Endothelial cell of umbilical vein (primary cell): ENCODE results near the gene CFAP161.

Experiments used
- EZH2 ChIP-seq: IDR thresholded peaks from 2 replicates; pipeline ENCODE4 v1.6.1; 2012; ENCODE audit warnings: borderline replicate concordance, low read depth, mild to moderate bottlenecking, moderate library complexity, low read length, inconsistent platforms; ENCODE audit not compliant: severe bottlenecking
- FOS ChIP-seq: IDR thresholded peaks from 2 replicates; pipeline ENCODE4 v1.6.1; 2011; ENCODE audit warnings: mild to moderate bottlenecking, low read length, moderate library complexity, borderline replicate concordance; ENCODE audit not compliant: insufficient read depth
- GATA2 ChIP-seq: IDR thresholded peaks from 2 replicates; pipeline ENCODE4 v1.7.0; 2011; ENCODE audit warnings: low read depth, mild to moderate bottlenecking, moderate library complexity, mixed read lengths, low read length; ENCODE audit not compliant: insufficient read length, insufficient read depth
- JUN ChIP-seq: IDR thresholded peaks from 2 replicates; pipeline ENCODE4 v1.6.1; 2011; ENCODE audit warnings: borderline replicate concordance, low read depth; ENCODE audit not compliant: insufficient read length, insufficient read depth
- MYC ChIP-seq: IDR thresholded peaks from one replicate; pipeline ENCODE4 v1.6.1; 2011; ENCODE audit warnings: mild to moderate bottlenecking, low read depth, low read length
- POLR2A ChIP-seq: IDR thresholded peaks from 2 replicates; pipeline ENCODE4 v1.6.1; 2012; ENCODE audit warnings: low read depth, mild to moderate bottlenecking, control low read depth, low read length
- POLR2AphosphoS5 ChIP-seq: IDR thresholded peaks from 2 replicates; pipeline ENCODE4 v1.6.1; 2012; ENCODE audit warnings: low read depth, mild to moderate bottlenecking, control low read depth, low read length, moderate library complexity; ENCODE audit not compliant: insufficient read depth
- TF ChIP-seq, protein P1 (sequence below), 2 donors: IDR thresholded peaks; 1 replicate in 1 of 2; 2 replicates in 1 of 2; pipeline ENCODE4 v1.5.1; 2011; ENCODE audit warnings: low read length in 2 of 2, mild to moderate bottlenecking in 2 of 2, moderate library complexity in 2 of 2, control low read depth in 1 of 2, inconsistent platforms in 1 of 2, low read depth in 1 of 2; ENCODE audit not compliant: insufficient read depth in 1 of 2; ENCODE audit errors: extremely low read depth in 1 of 2
- TF ChIP-seq, protein P2 (sequence below): IDR thresholded peaks from 2 replicates; pipeline ENCODE4 v1.6.1; 2011; ENCODE audit not compliant: insufficient read depth, insufficient read length

DNA sequence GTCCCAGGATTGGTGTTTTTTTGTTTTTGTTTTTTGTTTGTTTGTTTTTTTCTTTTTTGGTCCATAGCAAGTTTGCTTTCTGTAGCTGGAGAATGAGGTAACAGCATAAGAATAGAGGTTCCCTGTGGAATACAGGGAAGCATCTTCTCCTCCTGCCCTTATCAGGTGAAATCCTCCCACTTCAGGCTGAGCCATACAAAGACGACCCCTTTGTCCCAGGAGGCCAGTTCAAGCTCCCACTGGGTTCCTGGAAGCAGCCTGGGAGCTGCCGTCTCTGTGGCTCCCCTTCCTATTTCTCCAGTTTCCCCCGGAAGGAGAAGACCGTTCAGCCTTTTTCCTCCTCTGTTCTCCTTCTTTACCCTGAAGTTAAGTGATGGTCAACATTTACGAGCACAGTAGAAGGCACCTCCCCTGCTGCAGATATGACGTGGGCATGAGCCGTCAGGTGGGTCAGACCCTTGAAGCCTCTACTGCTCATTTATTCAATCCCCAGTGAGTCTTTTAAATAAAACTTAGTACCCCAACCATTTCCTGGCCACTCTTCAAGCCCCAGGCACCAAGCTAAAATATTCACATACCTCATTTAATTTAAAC lies 63.7 kb downstream of the CFAP161 start:
- TF ChIP-seq POLR2A (no peak), POLR2AphosphoS5 (no peak), EZH2 (no peak), MYC (no peak), FOS (no peak), GATA2 (no peak), JUN (no peak)
- TF ChIP-seq, protein P1, sequence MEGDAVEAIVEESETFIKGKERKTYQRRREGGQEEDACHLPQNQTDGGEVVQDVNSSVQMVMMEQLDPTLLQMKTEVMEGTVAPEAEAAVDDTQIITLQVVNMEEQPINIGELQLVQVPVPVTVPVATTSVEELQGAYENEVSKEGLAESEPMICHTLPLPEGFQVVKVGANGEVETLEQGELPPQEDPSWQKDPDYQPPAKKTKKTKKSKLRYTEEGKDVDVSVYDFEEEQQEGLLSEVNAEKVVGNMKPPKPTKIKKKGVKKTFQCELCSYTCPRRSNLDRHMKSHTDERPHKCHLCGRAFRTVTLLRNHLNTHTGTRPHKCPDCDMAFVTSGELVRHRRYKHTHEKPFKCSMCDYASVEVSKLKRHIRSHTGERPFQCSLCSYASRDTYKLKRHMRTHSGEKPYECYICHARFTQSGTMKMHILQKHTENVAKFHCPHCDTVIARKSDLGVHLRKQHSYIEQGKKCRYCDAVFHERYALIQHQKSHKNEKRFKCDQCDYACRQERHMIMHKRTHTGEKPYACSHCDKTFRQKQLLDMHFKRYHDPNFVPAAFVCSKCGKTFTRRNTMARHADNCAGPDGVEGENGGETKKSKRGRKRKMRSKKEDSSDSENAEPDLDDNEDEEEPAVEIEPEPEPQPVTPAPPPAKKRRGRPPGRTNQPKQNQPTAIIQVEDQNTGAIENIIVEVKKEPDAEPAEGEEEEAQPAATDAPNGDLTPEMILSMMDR (IDR thresholded peaks at IDR 0.05; ENCODE audit: extremely low read depth in 1 of 2, insufficient read depth in 1 of 2, low read depth in 1 of 2, low read length in 2 of 2): no peak
- TF ChIP-seq, protein P2, sequence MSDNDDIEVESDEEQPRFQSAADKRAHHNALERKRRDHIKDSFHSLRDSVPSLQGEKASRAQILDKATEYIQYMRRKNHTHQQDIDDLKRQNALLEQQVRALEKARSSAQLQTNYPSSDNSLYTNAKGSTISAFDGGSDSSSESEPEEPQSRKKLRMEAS: no peak
